DMS 273 (cell line): ENCODE measurements around the gene APOA5.
"Not testable (repeated sequence)": the region's sequence is repeated elsewhere in the genome, so short reads cannot be mapped to it uniquely, and the experiment has no call there.

Source experiments
- DNase-seq: peaks from one replicate; lab custom pipeline; 2025; ENCODE audit not compliant: unreplicated experiment; lab: John Stamatoyannopoulos, UW

APOA5 gene

DNA sequence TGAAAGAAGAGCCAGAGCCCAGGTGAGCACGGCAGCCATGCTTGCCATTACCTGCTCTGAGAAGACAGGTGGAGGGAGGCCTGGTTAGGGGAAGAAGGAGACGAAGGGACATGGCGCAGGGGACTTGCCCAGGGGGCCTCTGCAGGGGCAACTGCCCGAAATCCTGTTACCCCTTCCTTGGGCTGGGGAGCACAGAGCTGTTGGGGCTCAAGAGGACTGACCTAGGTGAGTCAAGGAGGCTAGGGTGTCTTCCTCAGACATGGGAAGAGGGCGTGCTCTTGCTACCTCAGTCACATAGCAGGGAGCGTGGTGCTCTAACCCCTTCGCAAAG is at the start of gene APOA5:
TSS of gene APOA5 (minus strand) at position 67 of the 331 bp plus-strand sequence. CDS start at position 48, 19 bp downstream.
- DNase-seq, result no peak

GRCh38 chr11:116840746-116841296 is 49.1 kb upstream of the APOA5 start:
- DNase-seq, result no peak

GRCh38 chr11:116840224-116840745 is 48.6 kb upstream of the APOA5 start:
- DNase-seq, result no peak

GRCh38 chr11:116838321-116839084 is 46.8 kb upstream of the APOA5 start:
- no peak for DNase-seq

DNA sequence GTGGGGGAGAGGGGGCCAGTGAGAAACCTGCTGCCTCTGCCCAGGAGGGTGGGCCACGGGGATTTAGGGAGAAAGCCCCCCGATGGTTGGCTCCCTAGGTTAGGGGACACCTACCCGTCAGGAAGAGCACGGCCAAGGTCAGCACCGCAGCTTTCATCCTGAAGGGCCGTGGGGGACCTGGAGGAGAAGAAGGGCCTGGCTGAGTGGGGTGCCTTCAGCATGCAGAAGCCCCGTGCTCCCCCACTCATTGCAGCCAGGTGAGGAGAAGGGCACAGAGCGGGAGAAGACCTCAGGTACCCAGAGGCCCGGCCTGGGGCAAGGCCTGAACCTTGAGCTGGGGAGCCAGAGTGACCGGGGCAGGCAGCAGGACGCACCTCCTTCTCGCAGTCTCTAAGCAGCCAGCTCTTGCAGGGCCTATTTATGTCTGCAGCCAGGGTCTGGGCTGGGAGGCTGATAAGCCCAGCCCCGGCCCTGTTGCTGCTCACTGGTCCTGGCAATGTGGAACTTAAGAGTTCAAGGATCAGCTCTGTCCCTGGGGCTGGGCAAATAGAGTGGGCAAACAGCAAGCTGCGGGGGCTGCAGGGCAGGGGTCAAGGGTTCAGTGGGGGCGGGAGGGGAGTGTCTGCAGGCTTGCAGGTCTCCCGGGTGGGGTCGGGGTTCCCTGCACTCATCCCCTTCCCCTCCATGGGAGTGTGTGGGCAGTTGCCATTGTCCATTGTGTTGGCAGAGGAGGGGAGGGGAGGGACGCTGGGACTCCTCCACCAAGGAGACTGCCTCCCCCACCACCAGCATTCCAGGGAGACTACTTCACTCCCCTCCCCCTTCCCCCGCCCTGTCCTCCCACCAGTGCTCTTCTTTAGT is 45.8 kb upstream of the APOA5 start, which contains the start of gene APOA1:
TSS of gene APOA1 (minus strand) at position 392 of the 861 bp plus-strand sequence. CDS start at position 157, 235 bp downstream.
- DNase-seq, result no peak

DNA sequence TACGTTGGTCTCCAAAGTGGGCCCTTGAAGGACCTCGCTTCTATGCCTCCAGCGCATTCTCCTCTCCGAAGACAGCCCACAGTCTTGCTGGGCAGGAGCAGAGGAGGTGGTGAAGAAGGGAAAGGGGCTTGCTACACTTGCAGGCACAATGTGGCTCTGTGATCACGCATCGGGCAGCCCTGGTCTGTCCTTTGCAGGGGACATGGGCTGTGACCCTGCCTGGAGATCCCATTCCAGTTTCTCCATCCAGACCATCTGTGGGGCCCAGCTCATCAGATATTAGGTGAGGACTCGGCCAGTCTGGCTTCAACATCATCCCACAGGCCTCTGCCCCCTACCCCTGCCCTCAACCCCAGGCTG is 44.9 kb upstream of the APOA5 start:
- no peak for DNase-seq

- peak; percentile 96 for DNase-seq
Measured at GRCh38 chr11:116835791-116836631, 44.3 kb upstream of the APOA5 start.

DNA sequence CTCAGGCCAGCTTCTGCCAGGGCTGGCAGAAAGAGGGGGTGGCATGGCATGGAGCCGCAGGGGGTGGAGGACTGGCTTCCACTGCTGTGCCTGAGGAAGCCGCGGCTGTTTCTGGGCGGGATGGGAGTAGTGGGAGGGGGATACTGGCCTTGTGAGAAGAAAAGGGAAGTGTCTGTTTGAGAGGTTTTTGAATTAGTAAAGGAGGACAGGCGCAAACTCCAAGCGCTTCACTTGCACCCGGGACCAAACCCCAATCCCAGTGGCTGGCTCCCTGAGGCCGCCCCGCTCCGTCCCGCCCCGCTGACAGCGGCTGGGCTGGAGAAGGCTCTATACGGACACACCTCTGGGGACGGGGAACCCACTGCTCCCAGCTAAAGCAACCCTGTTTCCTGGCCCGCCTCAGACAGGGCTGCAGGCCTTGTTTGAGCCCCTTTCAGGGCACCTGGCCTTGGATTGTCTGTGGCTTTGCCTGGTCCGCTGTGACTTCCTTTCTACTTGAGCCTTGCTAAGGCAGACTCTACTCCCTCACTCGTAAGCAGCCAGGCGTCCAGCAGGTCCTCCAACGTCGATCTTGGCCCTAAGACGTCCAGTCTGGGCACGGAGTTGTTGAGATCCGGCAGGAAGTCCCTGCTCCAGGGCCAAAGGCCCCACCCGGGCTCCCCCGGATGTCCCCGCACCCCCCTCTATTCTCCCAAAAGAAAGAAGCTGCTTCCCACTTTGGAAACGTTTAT is 43.5 kb upstream of the APOA5 start:
- no peak for DNase-seq

GRCh38 chr11:116834535-116835041 is 42.9 kb upstream of the APOA5 start:
- DNase-seq, result not testable (repeated sequence)

DNA sequence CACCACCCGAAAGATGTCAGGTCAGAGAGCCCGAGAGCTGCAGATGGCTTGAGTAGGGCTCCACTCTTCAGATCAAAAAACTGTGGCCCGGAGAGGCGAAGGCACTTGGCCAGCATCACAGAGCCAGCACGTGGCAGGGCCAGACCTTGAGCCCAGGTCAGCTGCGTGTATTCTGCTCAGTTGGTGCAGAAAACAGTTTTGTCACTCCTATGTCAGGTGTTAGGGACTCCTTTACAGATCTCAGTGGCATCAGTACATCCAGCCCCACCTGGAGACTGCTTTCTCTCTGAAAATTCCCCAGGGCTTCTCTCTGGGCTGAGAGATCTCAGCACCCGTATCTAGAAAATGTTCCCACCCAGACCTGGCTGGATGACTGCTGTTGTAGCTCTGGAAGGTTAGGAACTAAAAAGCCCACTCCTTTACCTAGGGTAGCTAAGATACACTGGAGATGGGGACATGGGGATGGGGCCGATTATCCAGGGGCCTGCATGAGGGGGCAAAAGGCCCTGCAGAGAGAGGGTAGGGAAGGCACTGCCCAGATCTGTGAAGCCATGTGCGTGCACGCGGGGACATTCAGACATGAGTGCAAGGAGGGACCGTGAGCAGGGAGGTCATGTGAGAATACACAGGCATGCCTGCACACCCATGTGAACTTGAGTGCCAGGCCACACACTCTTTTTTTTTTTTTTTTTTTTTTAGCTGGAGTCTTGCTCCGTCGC is 42.3 kb upstream of the APOA5 start:
- no peak for DNase-seq

DNA sequence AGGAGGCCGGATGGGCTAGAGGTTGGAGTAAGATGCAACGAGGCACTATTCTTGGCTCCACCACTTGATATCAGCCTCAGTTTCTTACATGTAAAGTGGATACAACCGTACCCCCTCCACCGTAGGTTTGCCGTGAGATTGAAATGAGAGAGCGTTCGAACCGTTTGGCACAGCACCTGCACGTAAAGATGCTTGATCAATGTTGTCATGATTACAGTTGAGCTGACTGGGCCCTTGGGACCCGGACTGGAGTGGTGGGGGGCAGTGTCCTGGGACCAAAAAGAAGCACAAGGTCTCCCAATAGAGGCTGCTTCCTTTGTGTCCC is 41.8 kb upstream of the APOA5 start:
- no peak for DNase-seq

DNA sequence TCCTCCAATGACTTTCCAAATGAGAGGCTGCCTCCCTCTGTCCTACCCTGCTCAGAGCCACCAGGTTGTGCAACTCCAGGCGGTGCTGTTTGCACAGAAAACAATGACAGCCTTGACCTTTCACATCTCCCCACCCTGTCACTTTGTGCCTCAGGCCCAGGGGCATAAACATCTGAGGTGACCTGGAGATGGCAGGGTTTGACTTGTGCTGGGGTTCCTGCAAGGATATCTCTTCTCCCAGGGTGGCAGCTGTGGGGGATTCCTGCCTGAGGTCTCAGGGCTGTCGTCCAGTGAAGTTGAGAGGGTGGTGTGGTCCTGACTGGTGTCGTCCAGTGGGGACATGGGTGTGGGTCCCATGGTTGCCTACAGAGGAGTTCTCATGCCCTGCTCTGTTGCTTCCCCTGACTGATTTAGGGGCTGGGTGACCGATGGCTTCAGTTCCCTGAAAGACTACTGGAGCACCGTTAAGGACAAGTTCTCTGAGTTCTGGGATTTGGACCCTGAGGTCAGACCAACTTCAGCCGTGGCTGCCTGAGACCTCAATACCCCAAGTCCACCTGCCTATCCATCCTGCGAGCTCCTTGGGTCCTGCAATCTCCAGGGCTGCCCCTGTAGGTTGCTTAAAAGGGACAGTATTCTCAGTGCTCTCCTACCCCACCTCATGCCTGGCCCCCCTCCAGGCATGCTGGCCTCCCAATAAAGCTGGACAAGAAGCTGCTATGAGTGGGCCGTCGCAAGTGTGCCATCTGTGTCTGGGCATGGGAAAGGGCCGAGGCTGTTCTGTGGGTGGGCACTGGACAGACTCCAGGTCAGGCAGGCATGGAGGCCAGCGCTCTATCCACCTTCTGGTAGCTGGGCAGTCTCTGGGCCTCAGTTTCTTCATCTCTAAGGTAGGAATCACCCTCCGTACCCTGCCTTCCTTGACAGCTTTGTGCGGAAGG is 40.9 kb upstream of the APOA5 start:
- DNase-seq, result no peak

GRCh38 chr11:116831790-116832349 is 40.2 kb upstream of the APOA5 start:
- no peak for DNase-seq

DNA sequence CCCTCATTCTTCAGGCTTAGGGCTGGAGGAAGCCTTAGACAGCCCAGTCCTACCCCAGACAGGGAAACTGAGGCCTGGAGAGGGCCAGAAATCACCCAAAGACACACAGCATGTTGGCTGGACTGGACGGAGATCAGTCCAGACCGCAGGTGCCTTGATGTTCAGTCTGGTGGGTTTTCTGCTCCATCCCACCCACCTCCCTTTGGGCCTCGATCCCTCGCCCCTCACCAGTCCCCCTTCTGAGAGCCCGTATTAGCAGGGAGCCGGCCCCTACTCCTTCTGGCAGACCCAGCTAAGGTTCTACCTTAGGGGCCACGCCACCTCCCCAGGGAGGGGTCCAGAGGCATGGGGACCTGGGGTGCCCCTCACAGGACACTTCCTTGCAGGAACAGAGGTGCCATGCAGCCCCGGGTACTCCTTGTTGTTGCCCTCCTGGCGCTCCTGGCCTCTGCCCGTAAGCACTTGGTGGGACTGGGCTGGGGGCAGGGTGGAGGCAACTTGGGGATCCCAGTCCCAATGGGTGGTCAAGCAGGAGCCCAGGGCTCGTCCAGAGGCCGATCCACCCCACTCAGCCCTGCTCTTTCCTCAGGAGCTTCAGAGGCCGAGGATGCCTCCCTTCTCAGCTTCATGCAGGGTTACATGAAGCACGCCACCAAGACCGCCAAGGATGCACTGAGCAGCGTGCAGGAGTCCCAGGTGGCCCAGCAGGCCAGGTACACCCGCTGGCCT is 38.7 kb upstream of the APOA5 start:
- no peak for DNase-seq

- no peak for DNase-seq
Measured at GRCh38 chr11:116829525-116830183, 38.0 kb upstream of the APOA5 start, which contains the start of gene APOC3. Gene APOC3, plus strand, starts transcription at chr11:116829907. Its CDS starts 676 bp downstream, at chr11:116830583.

- no peak for DNase-seq
Measured at GRCh38 chr11:116828632-116829524, 37.2 kb upstream of the APOA5 start.
